Activated CD4-positive, alpha-beta T cell treated with anti-CD3 and anti-CD28 coated beads for 1 hour (primary cell): ENCODE data around the gene SIRT6.
A peak's percentile ranks its signal among the peaks of the same experiment; 100 is the strongest.
"Not testable (repeated sequence)": the region's sequence is repeated elsewhere in the genome, so short reads cannot be mapped to it uniquely, and the experiment has no call there.

ENCODE experiments used
- DNase-seq: peaks from one replicate; pipeline ENCODE4 v3.0.0-alpha.2; 2020

SIRT6 gene

DNA sequence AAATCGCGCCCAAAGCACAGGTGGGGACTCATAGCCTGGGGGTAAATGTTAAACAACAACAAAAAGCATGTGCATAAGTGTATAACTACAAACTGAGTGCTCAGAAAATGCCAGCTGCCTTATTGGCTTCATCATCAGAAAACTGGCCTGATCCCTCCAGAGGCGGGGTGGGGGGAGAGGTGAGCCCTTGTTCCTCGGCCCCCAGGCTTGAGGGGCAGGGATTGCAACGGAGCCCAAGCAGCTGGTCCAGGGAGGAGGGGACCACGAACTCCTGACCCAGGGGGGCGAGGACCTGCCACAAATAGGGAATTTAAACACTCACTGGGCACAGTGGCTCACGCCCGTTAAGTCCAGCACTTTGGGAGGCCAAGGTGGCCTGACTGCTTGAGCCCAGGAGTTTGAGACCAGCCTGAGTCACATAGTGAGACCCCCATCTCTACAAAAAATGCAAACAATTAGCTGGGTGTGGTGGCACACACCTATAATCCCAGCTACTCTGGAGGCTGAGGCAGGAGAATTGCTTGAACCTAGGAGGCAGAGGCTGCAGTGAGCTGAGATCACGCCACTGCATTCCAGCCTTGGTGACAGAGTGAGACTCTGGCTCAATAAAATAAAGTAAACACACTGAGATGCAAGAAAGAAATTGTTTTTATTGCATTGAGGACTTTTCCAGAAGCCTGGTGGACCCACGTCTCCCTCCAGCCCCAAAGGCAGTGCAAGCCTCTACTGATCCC is 8.7 kb downstream of the SIRT6 start:
- no peak for DNase-seq

DNA sequence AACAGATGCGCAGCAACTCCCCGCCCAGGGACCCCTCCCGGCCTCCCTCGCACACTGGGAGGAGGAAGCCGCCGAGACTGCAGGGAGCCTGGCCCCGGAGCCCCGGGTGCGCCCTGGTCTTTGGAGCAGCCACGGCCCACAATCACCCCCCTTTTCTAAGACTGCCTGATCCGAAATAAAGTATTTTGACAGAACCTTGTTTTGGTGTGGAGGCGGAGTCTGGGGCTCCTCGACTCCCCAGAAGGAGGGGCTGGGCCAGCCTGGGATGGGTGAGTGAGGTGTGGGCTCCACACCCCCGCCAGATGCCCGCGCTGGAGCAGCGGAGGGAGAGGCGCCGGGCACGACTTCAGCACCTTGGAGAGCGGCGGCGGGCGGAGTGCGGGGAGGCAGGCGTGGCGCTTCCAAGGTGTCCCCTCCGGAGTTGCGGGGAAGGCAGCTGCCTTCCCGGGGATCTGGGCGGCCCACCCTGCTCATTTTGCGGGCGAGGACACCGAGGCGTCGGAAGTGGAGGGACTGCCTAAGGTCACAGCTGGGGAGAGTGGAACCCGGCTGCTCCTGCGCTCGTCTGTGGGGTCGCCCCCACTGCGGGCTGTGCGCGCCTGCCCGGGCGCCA is 9.4 kb downstream of the SIRT6 start:
- peak; percentile 45 for DNase-seq

DNA sequence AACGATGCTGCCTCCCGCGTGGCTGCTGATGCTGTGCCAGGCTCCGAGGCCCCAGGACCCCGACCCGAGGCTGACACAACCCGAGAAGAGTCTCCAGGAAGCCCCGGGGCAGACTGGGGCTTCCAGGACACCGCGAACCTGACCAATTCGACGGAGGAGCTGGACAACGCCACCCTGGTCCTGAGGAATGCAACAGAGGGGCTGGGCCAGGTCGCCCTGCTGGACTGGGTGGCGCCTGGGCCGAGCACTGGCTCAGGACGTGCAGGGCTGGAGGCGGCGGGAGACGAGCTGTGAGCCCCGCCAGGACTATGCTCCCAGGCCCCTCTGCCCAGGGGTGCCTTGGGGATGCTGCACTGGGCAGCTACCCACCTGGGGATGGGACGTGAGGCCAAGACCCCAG is 10.7 kb downstream of the SIRT6 start:
- no peak for DNase-seq

DNA sequence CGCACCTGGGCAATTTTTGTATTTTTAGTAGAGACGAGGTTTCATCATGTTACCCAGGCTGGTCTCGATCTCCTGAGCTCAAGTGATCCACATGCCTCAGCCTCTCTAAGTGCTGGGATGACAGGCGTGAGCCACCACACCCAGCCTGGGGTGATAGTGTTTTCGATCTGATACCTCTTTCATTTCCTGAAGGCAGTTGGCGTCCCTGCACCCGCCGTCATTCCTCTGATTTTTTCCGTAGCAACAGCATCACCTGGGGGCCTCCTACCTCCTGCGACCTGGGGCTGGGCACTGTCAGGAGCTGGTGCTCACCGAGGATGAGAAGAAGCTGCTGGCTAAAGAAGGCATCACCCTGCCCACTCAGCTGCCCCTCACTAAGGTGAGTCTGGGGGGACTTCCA is 18.1 kb downstream of the SIRT6 start:
- DNase-seq, result no peak

DNA sequence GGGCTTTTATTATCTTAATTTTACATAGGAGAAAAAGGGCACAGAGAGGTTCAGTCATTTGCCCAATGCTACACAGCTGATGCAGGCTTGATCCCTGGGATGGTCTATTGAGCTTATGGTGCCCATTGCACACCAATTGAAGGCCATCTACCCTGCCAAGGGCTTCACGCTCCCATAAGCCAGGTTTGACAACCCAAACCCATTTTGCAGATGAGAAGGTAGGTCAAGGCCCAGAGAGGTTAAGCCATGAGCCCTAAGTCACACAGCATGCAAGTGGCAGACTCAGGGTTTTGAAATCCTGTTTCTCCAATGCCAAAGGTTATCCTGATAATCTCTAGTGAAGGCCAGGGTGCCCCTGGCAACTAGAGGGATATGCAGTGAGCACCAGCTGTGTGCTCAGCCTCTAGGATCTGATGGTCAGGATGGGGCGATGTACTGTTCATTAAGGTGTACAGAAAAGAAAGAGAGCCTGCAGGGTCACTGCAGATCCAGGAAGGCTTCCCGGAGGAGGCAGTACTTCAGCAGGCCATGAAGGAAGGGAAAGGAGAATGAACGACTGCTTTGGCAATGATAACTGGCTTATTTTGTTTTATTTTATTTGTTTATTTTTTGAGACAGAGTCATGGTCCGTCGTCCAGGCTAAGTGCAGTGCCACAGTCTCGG is 20.8 kb downstream of the SIRT6 start:
- DNase-seq, result no peak

DNA sequence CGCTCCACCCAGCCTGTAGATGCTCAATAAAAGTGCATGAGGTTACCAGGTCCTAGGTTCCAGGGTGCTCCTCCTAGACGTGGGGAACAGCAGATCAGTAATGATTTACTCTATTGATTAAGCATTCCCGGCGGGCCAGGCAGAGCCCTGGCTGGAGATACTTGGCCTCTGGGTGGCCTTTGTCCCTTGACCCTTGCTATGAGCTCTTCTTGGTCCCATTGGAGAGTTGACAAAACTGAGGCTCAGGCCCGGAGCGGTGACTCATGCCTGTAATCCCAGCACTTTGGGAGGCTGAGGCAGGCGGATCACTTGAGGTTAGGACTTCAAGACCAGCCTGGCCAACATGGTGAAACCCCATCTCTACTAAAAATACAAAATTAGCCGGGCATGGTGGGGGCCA is 24.4 kb downstream of the SIRT6 start:
- DNase-seq, result not testable (repeated sequence)

DNA sequence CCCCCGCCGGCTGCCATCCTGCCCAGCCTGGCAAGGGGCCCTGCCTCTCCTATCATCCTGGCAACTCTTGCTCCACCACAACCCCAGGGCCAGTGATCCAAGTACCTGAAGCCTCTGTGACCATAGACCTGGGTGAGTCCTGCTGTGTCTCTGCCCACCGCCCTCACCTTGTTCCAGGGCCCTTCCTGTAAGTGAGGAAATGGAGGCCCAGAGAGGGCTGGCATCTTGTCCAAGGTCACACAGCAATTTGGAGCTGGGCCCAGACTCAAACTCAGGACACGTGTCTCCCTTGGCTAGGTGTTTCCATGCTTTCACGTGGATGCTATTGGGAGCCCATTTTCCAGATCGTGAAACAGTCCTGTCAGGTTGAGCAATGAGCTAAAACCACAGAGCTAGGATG is 25.2 kb downstream of the SIRT6 start:
- DNase-seq, result no peak

DNA sequence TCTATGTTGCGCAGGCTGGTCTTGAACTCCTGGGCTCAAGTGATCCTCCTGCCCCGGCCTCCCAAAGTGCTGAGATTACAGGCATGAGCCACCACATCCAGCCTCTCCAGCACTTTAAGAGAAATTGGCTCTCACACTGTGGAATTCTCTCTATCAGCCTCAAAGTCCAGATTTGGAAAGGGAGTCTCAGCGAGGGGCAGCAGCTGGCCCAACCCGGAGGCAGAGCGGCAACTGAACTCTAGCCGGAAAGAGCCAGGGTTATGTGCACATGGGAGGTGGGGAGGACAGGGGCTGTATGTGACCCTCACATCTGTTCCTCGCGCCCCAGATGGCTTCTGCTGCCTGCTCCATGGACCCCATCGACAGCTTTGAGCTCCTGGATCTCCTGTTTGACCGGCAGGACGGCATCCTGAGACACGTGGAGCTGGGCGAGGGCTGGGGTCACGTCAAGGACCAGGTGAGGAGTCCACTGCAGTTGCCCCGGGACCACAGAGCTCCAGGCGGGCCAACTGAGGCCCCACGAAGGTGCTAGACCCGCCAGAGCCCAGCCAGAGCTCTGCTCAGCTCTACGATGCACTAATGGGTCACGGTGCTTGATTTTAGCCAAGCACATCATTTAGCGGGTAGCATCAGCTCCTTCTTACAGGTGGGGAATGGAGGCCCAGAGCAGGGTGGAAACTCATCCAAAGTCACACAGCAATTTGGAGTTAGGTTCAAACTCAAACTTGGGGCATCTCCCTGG is 27.6 kb downstream of the SIRT6 start:
- no peak for DNase-seq

DNA sequence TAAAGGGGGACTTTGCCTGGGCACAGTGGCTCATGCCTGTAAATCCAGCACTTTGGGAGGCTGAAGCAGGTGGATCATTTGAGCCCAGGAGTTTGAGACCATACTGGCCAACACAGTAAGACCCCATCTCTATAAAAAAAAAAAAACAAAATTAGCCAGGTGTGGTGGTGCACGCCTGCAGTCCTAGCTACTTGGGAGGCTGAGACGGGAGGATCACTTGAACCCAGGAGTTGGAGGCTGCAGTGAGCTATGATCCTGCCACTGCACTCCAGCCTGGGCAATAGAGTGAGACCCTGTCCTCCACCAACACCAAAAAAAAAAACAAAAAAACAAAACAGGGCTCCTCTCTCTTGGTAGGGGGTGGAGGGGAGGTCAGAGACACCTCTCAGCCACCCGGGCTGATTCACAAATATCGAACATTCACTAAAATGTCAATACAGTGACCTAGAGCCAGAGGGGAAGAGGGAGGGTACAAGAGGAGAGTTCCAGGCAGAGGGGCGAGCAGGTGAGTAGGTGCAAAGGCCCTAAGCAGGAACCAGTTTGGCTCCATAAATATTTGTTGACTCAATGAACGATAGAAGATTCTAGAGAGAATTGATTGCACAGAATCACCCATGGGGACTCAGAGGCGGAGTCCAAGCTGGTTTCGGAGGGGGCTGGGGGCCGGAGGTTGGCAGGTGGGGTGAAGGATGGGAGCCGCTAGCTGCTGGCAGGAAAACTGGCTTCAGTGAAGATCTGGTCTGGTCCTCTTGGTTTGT is 29.9 kb downstream of the SIRT6 start:
- DNase-seq, result no peak

DNA sequence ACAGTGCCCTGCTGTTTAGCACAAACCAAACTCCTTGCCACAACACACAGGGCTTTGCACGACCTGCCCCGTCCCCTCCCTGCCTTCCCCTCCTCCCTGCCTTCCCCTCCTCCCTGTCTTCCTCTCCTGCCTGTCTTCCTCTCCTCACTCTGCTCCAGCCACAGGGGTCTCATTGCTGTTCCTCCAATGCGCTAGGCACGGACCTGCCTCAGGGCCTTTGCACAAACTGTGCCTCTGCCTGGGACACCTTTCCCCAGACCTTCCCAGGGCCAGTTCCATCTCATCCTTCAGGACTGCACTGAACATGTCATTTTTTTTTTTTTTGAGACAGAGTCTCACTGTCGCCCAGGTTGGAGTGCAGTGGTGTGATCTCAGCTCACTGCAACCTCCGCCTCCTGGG is 30.7 kb downstream of the SIRT6 start:
- DNase-seq, result no peak

DNA sequence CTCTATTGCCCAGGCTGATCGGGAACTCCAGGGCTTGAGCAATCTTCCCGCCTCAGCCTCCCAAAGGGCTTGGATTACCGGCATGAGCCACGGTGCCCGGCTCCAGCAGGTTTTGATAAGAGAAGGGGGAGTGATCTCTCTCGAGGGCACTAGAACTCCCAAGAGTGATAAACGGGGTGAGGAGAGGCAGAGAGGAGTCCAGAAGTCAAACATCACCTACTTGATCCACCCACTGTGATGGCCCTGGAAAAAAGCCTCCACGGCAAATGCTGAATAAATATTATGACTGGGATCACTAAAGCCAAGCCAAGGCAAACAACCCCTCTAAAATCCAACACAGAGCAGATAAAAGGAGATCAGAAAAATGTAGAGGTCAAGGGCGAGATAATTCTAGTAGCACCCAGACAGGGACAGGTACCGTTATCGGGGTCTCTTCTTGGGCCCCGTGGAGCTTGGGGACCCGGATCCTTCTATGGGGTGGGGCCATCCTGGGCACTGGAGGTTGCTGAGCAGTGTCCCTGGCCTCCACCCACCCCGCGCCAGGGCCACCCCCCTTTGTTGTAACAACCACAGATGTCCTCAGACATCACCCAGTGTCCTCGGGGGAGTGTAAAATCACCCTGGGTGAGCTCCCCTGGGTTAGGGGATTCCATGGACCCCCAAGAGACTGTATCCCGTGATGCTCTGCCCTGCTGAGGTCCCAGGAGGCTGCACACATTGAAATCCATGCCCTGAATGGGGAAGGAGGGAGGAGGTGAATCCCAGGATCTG is 32.7 kb downstream of the SIRT6 start:
- DNase-seq, result no peak

DNA sequence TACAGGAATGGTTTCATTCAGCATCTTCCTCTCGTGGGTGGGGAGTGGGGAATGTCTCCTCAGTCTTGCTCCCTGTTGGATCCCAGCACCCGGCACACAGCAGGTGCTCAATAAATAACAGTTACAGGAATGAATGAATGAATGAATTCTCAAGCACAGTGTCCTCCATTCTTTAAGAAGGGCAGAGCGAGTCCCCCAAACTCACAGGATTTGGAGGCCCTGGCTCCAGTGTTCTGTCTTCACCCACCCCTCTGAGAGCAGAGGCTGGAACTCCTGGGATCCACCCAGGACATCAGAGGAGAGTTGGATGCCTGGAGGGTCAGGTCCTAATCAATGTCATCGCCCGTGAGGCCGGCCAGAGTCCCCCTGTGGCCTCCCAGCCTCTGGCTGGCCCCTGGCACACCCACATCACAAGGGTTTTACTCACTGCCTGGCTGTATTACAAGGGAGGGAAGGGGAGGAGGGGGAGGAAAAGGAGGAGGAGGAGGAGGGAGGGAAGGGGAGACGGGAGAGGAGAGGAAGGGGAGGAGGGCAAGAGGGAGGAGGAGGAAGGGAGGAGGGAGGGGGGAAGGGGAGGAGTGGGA is 37.6 kb downstream of the SIRT6 start:
- no peak for DNase-seq

DNA sequence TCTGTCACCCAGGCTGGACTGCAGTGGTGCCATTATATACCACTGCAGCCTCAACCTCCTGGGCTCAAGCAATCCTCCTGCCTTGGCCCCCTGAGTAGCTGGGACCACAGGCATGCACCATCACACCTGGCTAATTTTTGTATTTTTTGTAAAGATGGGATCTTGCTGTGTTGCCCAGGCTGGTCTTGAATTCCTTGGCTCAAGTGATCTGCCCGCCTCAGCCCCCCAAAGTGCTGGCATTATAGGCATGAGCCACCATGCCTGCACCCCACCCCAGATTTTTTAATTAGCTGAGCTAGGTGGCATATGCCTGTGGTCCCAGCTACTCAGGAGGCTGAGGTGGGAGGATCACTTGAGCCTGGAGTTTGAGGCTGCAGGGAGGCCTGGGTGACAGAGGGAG is 39.4 kb downstream of the SIRT6 start:
- not testable (repeated sequence) for DNase-seq

DNA sequence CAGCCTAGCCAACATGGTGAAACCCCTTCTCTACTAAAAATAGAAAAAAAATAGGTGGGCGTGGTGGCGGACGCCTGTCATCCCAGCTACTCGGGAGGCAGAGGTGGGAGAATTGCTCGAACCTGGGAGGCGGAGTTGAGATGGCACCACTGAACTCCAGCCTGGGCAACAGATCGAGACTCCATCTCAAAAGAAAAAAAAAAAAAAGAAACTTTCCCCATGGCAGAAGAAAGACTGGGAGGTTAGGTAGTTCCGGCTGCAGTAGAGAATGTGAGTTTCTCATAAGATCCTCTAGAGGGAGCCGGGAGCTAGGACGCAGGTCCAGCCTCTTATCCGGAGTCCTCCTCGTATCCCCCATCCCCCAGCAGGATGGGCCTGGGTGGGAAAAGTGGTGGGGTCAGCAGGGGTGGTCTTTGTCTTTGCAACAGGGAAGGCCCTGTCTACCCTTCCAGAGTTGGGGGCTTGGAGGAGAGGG is 42.1 kb downstream of the SIRT6 start:
- DNase-seq, result no peak

DNA sequence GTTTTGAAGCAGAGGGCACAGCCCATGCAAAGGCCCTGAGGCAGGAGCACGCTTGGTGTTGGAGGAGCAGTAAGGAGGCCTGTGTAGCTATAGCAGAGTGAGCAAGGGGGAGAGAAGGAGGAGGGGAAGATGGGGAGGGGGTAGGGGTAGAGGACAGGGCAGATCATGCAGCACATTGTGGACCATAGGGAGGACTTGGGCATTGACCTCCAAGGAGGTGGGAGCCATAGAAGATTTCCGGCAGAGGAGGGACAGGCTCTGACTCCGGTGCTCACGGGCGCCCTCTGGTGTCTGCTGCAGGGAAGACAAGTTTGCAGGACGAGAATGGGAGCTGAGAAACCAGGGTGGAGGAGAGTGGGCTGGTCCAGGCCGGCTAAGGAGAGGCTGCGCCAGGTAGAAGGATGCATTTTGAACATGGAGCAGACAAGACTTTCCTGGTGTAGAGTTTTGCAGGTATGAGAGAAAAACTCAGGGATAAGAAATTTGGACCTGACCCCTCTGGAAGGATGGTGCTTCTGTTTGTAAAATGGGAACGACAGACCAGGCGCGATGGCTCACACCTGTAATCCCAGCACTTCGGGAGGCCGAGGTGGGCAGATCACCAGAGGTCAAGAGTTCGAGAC is 42.6 kb downstream of the SIRT6 start:
- peak; percentile 80 for DNase-seq

DNA sequence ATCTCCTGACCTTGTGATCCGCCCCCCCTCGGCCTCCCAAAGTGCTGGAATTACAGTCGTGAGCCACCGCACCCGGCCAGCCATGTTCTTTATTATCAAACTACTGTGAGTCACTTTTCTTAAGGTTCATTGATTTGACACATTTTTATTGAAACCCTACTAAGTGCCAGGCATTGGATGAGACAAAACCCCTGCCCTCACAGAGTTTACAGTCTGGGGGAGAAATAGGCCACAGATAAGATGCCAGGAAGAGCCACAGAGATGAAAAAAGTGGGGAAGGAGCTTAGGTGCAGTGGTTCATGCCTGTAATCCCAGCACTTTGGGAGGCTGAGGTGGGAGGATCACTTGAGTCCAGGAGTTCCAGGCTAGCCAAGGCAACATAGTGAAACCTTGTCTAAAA is 43.9 kb downstream of the SIRT6 start:
- DNase-seq, result no peak

DNA sequence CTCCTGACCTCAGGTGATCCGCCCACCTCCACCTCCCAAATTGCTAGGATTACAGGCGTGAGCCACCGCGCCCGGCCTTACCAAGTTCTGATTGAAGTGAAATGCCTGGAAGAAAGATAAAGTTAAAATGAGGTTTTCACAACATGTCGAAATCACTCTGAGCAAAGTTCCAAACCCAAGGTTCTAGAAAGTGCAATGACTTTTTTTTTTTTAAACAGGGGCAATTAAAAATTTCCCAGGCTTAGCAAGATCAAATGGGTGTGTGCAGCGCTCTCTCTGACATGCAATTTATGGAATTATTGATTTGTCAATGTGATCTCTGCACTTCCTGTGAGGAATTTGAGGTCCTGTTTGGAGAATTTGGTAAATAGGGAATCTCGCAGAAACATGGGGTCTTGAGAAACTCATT is 45.7 kb downstream of the SIRT6 start:
- DNase-seq, result no peak

DNA sequence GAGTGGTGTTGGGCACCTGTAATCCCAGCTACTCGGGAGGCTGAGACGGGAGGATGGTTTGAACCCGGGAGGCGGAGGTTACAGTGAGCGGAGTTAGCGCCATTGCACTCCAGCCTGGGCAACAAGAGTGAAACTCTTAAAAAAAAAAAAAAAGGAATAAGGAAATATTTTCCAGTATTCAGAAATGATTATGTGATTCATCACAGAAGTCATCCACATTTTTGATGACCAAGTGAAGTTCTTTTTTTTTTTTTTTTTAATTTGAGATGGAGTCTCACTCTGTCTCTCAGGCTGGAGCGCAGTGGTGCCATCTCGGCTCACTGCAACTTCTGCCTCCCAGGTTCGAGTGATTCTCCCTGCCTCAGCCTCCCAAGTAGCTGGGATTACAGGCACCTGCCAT is 47.0 kb downstream of the SIRT6 start:
- not testable (repeated sequence) for DNase-seq

DNA sequence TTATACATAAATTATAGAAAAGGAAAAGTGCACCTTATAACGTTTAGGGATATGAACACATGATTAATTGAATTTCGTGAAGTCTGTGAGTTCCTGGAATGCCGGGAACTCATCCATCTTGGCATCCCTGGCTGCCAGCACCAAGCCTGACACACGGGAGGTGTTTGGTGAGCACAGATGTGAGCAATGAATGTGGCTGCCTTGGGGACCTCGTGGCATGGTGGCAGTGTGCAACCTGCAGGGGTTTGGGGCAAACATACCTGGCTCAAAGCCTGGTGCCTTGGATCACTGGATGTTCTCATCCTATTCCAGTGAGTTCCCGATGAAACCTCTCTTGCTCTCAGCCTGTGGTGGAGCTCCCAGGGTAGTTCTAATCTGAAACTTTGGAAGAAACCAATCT is 48.0 kb downstream of the SIRT6 start:
- no peak for DNase-seq

DNA sequence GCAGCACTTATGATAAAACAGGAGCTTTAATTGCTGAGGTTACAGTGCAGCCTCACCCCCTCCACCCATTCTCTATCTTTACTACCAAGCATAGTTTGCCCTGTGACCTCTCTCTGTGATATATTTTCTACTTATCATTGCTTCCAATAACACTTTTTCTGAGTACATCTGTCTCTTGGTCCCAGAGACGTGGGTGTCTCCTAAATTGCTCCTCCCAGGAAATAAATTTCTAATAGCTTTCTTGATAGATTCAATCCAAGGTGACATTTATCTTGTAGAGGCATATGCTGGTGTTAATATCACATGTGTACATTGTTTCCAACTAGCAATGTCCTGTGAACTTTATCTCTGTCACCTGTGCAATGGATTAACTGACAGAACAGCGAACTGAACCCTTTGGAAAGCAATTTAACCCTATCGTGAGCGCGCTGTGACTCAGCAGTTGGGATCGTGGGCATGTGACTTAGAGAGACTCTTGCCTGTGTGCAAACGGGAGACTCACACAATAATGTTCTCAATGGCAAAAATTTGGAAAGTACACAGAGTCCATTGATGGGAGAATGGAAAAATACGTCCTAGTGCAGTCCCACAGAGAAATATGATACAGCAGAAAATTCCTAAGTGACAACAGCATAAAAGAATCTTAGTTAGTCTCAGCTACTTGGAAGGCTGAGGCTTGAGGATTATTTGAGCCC is 51.5 kb downstream of the SIRT6 start:
- DNase-seq, result no peak
